Renal pelvis (tissue), 4 donors: Measurements from ENCODE around the gene DHX58. TPM values are rescaled to one million over a fixed set of nuclear protein-coding genes. Genes with fewer than 3 reads are reported as not detected.

Source experiments
- DNase-seq: peaks from one replicate; pipeline ENCODE4 v3.0.0-alpha.2; 2013
- polyA plus RNA-seq, 3 donors: library from polyadenylated mRNA; unstranded; fragments of 120-200 nt; gene quantifications; one replicate each; pipeline ENCODE4 v1.2.1, GENCODE V29; 2013; ENCODE audit not compliant: insufficient read length in 3 of 3

The DHX58 gene
- polyA plus RNA-seq, 3 donors, result 8.6 to 11.2 (median 9.3) TPM

DNA sequence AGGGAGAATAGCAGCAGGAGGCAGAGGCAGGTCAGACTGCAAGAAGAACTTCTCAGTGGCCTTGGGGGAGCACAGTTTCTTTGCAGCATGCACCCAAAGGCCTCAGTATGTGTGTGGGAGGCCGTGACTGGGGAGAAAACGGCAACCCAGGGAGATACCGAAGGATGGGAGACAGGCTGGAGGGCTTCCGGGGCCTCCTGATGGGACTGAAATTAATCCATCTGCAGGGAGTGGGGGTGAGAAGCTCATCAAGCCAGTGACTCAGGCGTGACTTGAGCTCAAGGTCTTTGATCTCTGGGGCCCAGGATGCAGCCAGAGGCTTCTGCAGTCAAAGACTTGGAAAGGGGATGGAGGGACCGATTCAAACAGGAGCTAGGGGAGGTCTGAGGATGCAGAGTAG lies 57.0 kb downstream of the DHX58 start:
- peak; percentile 72 for DNase-seq

DNA sequence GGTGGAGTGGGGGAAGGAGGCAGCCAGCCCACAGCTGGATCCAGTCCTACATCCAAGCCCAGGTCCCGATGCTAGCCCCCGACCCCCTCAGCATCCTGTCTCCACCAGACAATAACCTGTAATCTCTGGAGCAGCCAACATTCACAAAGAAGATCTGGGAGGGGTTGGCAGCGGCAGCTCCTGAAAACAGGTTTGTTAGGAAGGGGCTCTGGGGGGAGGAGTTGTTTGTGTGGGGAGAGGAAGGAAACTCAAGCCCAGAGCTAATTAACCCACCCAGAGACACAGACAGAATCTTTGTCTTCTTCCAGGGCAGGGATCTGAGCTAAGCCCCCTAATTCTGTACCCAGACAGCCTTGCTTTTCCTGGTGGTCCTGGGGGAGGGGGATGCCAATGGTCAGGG lies 57.5 kb downstream of the DHX58 start:
- DNase-seq, result peak; percentile 37

DNA sequence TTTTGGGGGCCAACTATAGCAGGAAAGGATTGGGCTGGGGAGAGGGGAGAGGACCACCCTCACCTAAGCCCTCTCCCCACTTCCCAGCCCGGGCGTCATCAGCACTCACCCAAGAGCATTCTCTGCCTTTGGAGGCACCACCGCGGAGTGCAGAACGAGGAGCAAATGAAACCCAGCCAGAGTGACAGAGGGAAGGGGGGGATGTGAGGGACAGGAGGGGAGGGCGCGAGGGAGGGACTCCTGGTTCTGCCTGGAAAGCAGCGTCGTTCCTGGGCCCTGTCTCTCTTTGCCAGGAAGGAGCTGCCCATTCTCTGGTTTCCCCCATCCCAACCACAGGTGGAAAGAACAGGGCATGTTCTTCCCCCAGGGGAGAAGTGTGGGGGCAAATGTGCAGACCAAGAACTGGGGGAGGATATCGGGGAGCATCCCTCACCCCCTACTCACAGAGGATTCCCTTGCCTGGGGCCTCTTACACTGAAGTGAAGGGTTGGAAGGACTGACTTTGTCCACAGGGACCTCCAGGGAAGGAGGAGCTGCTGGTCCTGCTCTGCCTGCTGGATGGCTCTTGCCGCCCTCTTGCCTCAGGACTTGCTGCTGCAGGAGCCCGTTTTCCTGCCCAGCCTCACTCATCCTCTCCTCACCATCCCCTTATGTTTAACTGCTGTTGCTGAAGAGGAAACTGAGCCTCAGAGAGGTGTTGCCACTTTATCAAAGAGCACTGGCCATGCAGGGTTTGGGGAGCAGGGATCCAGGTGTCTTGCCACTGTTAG lies 58.6 kb downstream of the DHX58 start:
- peak; percentile 47 for DNase-seq

DNA sequence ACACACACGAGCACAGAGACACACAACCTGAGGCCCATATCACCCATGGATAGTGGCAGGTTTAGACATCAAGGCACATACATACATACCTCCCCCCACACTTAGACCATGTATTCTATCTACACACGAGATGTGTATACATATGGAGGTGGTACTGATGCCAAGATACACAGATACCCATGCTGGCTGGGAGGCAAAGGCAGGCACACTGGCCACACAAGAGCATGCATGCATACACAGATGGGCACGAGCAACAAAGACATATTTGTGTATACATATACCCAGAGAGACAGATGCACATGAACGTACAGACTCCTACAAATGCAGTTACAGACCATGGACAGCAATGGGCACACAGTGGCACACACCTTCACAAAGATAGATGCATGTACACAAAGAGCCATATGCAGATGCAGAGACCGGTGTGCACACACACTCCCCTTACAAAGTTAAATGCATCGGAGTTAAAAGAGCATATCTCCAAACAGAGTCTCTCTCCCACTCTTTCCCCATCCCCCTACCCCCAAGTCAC lies 60.1 kb downstream of the DHX58 start:
- no peak for DNase-seq

DNA sequence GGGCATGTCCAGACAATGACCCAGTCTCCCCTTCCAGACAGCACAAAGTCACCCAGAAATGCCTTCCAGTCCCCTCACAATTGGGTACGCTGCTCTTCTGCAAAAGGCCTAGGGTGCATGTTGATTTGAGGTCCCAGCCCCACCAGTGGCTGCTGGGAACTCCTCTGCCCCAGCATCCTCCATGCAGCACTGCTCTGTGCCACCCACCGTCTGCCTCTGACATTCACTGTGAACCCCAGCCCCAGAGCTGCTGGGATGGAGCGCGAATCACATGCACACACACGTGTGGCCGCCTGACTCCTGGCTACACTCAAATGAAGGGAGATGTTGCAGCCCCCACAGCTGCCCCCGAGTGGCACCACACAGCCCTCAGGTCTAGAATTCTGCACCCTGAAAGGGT lies 60.9 kb downstream of the DHX58 start:
- DNase-seq, result no peak

Other genes with a start within 250 kb of the DHX58 start
- gene KLHL11, start 247.3 kb downstream of the DHX58 start, polyA plus RNA-seq, result 10 to 100 TPM in 2 of 3 donors, 1 to 10 TPM in 1; 8.7 to 12.1 (median 10.3) TPM
- gene ACLY, start 193.8 kb downstream of the DHX58 start, polyA plus RNA-seq, result 10 to 100 TPM; 89.5 to 92.9 (median 90.9) TPM
- 1 to 10 TPM; 5.9 to 8.6 (median 7.6) TPM for gene ODAD4, start 182.1 kb downstream of the DHX58 start, polyA plus RNA-seq
- 10 to 100 TPM; 68.3 to 81.0 (median 77.0) TPM for gene CNP, start 145.9 kb downstream of the DHX58 start, polyA plus RNA-seq
- 100 to 1,000 TPM; 140 to 165 (median 150) TPM for gene DNAJC7, start 95.3 kb downstream of the DHX58 start, polyA plus RNA-seq
- gene NKIRAS2, start 92.6 kb downstream of the DHX58 start, polyA plus RNA-seq, result 10 to 100 TPM; 54.6 to 58.4 (median 57.2) TPM
- 1 to 10 TPM; 3.8 to 6.2 (median 5.5) TPM for gene C17orf113, start 62.1 kb downstream of the DHX58 start, polyA plus RNA-seq
- 1 to 10 TPM; 6.3 to 9.0 (median 6.9) TPM for gene ZNF385C, start 14.2 kb downstream of the DHX58 start, polyA plus RNA-seq
- gene KAT2A, start 8.7 kb upstream of the DHX58 start, polyA plus RNA-seq, result 10 to 100 TPM; 64.7 to 73.3 (median 71.1) TPM
- gene HSPB9, start 10.1 kb upstream of the DHX58 start, polyA plus RNA-seq, result under 1 TPM; 0.30 to 0.50 (median 0.49) TPM
- 100 to 1,000 TPM; 141 to 155 (median 153) TPM for gene RAB5C, start 42.3 kb upstream of the DHX58 start, polyA plus RNA-seq
- gene KCNH4, start 68.4 kb upstream of the DHX58 start, polyA plus RNA-seq, result under 1 TPM; 0.04 to 0.10 (median 0.04) TPM
- not detected for gene HCRT, start 72.7 kb upstream of the DHX58 start, polyA plus RNA-seq
- 10 to 100 TPM; 18.4 to 21.9 (median 19.3) TPM for gene GHDC, start 81.8 kb upstream of the DHX58 start, polyA plus RNA-seq
- gene STAT5B, start 163.7 kb upstream of the DHX58 start, polyA plus RNA-seq, result 10 to 100 TPM; 37.5 to 52.7 (median 49.5) TPM
- 1 to 10 TPM; 4.9 to 7.6 (median 6.0) TPM for gene STAT5A, start 175.8 kb upstream of the DHX58 start, polyA plus RNA-seq